GM19193 (cell line): Measurements from ENCODE around the gene POLR2L.

Experiments
- POLR2A ChIP-seq: IDR thresholded peaks from 4 replicates; pipeline ENCODE4 v1.6.1; 2011; ENCODE audit not compliant: insufficient read depth, insufficient read length; ENCODE audit errors: extremely low read depth

Gene POLR2L

DNA sequence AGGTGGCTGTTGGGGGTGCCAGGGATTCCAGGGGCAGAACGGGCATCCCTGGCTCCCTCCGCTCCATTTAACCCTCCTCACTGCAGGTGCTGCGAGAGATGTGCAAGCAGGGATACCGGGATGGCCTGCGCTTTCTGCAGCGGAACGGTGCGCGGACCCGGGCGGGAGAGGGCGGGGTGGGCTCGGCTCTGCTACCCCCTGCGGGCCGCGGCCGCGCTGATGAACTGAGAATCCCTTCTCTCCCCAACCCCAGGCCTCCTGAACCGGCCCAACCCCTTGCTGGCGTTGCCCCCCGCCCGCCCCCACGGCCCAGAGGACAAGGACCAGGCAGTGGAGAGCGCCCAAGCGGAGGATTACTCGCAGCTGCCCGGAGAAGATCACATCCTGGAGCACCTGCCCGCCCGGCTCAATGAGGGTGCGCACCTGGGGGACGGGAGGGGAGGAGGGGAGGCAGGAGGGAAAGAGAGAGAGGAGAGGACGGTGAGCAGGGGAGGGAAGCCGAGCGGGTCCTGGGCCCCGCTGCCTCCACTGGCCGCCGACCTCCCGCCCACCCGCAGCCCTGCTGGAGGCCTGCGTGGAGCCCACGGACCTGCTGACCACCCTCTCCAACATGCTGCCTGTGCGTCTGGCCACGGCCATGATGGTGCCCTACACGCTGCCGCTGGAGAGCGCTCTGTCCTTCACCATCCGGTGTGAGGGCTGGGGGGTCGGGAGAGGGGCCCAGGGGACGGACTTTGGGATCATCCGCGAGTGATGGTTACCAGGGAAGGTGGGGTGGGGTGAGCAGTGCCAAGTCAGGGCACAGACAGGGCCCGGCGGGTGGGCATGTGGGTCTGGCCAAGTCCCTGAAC lies 18.7 kb downstream of the POLR2L start:
- no peak for TF ChIP-seq POLR2A

DNA sequence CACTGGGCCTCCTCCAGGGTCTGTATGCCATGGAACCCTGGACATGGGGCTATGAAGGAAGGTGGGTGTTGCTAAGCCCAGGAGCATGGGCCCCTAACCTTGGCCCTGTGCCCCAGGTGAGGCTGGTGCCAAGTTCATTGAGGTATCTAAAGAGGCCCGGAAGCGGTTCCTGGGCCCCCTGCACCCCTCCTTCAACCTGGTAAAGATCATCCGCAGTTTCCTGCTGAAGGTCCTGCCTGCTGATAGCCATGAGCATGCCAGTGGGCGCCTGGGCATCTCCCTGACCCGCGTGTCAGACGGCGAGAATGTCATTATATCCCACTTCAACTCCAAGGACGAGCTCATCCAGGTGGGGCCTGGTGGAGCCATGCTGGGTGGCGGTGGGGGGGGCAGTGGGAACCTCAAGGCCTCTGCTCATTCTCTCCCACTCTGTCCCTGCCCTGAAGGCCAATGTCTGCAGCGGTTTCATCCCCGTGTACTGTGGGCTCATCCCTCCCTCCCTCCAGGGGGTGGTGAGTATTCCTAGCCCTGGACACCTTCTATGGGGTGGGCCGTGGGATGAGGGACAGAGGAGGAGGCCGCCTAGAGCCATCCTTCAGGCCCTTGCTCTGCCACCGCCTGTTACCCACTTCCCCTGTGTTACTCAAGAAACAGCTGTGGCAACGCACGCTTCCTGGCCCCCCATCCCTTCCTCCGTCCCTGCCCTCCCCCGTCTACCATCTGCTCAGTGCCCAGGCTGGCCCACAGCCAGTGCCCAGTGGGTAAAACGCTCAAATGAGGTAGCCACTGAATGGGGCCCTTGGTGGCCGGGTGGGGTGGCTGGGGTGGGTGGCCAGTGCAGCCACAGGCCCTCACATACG lies 20.6 kb downstream of the POLR2L start:
- TF ChIP-seq POLR2A: no peak

DNA sequence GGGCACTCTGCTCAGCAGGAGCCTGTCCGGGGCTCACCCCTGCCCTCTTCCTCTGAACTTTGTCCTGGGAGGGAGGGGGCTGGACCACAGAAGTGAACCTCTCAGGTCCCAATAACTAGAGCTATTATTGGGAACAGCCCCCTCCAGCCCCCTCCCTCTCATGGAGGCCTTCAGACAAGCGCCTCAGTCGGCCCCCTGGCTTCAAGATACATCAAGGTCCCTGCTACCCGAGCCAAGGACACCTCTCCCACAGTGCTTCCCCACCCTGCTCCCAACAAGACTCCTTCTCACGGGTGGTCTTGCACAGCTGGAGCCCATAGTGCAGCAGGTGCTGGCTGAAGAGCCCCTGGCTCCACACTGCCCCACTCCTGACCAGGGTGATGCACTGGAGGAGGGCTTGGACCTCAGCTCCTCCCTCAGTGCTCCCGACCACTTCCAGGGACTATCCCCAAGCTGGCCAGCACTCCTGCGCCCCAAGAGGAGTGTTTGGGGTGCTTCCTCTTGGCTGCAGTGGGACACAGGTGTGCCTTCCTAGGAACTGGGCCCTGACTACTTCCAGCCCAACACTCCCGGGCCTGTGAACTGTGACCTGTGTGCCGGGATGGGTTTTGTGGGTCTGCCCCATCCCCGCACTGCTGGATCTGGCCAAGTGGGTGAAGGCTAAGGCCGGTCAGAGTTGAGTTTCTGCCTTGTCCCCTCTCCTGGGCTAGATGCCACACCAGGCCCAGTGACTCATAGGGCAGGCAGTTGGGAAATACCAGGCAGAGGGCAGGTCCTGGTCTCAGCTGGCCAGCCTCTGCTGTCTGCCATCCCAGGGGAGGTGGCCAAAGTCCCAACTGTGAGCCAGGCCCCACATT lies 21.4 kb downstream of the POLR2L start:
- TF ChIP-seq POLR2A: no peak

DNA sequence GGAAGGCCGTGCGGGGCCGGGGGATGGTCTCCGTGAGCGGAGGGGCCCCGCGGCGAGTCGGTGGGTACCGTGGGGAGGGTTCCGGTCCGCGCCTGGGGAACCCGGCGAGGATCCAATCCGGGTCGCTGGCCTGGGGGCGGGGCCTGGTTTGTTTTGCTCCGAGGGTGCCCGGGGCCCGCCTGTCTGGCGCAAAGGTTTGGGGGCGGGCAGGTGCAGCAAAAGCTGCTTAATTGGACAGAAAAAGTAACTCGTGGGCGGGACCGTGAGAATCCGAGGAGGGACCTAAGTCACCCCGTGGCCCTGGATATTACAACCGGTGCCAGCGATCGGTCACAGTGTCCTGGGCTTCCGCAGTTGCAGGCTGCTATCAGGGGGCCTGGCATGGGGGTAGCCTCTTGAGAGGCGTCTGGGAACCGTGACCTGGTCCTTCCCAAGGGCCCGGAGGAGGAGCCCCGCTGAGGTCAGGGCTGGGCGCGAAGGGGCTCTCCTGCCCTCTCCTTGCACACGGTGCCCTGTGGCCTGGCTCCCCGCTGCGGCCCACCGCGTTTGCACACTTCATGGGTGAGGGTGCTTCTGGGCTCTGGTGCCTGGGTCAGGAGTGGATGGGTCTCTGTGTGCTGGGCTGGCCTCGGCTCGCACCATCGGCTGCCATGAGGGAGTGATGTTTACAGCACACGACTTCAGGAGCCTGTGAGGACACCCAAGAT lies 22.2 kb downstream of the POLR2L start:
- peak; percentile 15 for TF ChIP-seq POLR2A

DNA sequence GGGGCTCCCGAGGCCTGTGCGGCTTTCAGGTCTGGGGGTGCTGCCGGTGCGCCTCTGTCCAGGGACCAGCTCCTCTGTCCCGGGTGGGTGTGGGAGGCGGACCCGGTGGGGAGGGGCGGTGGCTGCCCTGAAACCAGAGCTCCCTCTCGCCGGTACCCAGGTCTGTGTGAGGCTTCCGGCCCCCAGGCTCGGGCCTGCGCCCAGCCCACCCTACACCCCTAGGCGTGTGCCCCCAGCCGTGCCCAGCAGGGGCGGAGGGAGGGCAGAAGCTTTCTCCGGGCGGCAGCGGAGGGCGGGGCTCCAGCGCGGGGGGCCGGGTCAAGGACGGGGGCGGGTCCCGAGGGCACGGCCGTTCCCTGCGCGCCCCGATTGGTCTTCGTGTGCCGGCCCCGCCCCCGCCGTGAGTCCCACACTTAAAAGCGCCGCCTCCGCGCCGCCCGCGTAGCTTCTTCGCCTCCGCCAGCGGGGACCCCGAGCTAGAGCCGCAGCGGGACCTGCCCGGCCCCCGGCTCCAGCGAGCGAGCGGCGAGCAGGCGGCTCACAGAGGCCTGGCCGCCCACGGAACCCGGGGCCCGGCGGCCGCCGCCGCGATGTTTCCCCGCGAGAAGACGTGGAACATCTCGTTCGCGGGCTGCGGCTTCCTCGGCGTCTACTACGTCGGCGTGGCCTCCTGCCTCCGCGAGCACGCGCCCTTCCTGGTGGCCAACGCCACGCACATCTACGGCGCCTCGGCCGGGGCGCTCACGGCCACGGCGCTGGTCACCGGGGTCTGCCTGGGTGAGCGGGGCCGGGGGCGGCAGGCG lies 23.0 kb downstream of the POLR2L start:
- peak; percentile 94 for TF ChIP-seq POLR2A

DNA sequence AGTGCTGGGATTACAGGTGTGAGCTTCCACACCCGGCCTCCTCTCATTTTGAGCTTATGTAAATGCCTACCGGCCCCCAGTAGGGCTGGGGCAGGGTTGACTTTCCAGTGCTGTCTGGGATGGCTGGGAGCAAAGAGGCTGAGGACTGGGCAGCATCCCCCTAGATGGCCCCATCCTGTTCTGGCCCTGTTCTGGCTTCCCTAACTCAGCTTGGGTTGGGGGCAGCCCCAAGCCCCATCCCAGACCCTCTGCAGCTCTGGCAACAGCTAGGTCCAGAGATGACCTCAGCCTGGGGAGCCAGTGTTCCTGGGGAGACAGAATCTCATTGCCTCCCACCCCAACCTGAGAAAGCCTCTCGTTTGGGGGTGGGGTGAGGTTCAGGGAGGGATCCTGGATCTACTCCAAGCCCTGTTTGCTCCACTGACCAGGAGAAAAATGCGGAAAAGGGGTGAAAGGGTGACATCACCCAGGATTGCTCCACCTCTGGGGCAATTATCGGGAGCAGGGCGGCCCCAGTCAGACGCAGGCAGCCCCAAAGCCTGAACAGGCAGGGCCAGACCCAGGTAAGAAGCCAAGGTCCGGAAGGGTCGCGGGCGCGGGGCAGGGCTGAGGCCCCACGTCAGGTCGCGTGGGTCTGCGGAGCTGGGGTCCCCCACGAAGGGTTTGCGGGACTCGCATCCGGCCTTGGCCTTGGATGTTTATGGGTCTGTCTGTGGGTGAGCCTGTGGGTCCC lies 23.8 kb downstream of the POLR2L start, which contains the start of gene PNPLA2:
PNPLA2 (plus strand) TSS at position 519 of the 733 bp plus-strand sequence. CDS start 805 bp downstream, outside the sequence.
- no peak for TF ChIP-seq POLR2A

DNA sequence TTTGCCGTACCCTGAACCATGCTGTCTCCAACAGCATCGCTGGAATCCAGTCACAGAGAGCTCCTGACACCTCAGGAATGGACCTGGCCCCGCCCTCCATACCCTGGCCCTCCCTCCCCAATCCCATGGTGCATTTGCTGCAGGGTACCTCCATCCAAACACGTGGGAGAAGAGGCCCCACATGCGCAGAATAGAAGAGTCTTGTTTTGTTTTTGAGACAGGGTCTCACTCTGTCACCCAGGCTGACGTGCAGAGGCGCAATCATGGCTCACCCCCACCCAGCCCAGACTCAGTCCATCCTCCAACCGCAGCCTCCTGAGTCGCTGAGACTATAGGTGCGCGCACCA lies 25.9 kb downstream of the POLR2L start:
- no peak for TF ChIP-seq POLR2A

DNA sequence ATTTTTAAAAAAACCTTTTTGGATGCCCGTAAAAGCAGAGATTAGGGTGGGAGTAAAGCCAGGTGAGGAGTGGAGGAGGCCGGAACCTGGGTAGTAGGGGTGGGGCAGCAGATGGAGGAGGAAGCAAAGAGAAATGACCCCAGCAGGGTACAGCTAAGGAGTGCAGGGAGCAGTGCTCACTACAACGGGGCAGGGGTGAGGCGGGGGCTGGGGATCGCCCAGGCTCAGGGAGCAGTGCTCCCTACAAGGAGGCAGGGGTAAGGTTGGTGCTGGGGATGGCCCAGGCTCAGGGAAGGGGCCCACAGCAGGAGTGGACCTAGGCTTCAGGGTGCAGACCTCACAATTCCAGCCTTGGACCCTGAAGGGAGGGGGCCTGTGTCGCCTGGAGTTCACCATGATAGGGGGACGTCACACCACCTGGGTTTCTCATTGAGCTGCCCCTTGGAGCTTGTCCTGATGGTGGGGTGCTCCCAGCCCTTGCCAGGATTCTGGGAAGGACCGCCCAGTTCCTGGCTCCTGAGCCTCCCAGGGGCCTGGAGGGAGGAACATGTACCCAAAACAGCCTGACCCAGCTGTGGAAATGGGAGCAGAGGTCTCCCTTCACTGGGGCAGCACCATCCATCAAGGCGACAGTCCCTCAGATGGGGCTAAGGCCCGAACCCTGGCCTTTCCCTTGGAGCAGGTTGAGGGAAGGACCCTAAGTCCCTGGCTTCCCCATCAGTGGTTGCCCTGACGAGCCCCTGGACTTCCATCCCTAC lies 26.5 kb downstream of the POLR2L start:
- TF ChIP-seq POLR2A: no peak

DNA sequence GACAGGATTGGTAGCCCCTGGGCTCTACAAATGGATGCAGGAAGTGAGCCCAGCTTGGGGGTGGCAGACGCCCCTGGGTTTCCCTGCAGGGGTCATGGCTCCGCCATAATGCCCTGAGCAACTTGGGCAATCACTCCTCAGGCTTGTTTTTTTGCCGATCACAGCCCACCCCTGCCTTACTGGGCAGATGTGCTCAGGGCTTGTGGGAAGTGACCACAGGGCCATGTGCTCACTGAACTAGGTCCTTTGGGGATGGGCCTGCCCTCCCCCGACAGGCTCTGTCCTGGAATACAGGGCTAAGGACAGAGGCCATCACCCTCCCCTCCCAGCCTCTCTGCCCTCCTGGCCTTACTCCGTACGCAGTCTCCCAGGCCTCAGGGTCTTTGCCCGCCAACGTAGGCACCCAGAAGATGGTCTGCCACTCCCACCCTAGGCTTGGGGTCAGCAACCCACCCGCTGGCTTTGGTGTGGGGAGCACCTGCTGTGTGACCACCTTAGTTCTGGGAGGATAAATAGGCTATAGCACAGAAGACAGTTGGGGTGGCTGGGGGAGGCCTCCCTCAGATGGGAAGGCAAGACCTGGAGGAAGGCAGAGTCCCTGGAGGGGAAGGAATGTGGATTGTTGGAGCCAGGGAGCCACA lies 28.8 kb downstream of the POLR2L start:
- TF ChIP-seq POLR2A: peak; percentile 33

DNA sequence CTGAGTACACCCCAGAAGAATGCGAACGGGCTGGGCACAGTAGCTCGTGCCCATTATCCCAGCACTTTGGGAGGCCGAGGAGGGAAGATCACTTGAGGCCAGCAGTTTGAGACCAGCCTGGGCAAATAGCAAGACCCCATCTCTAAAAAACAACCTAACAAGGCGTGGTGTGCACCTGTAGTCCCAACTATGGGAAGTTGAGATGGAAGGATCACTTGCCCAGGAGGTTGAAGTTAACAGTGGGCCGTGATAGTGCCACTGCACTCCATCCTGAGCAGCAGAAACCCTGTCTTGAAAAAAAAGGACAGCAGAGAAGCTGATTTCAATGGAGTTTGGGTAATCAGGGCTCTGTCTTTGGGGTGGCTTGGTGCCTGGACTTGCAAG lies 29.3 kb downstream of the POLR2L start:
- TF ChIP-seq POLR2A: no peak

DNA sequence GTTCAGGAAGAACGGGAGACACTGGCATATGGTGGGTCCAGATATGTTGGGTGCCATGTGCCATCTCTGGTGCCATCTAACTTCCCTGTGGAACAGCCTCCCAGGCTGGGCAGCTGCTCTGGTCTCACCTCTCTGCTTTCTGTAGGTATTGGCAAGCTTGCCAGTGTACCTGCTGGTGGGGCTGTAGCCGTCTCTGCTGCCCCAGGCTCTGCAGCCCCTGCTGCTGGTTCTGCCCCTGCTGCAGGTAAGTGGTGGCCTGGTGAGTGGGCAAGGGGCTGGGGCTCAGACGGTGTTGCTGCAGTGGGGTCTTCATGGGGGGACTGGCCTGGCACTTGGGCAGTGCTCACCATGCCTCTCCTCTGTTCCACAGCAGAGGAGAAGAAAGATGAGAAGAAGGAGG lies 29.9 kb downstream of the POLR2L start:
- no peak for TF ChIP-seq POLR2A

DNA sequence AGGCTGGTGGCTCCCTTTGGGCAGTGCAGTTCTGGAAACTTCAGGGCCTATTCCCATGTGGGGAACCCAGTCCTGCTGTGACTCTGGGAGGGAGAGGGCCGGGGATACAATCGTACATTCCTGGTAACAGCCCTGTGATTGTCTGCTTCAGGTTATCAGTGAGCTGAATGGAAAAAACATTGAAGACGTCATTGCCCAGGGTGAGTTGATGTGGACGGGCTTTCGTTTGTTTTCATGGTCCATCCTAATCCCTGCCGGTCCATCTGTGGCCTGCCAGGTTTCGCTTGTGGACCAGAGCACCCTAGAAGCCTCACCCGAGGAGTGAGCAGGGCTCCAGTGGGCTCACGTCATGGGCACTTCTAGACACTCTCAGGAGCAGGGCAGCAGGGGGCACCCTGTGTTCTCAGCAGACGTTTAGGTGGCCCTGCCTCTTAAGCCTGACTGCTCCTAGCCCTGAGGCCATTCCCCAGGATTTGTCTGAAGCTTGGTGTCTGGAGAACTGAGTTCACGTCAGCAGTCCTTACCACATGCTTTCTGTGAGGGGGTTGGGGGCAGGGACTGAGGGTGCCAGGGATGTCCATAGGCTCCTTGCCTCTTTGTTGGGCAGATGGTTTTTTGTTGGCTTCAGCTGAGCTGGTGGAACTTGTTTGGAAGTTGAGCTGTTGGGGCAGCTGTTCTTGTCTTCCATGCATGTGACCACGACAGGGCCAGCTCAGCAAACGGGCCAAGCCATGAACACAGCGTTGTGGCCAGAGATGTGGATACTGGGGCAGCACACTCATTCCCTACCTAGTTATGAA lies 30.7 kb downstream of the POLR2L start:
- TF ChIP-seq POLR2A: no peak
